Measurements from ENCODE around the gene PDGFD.

Gene PDGFD

DNA sequence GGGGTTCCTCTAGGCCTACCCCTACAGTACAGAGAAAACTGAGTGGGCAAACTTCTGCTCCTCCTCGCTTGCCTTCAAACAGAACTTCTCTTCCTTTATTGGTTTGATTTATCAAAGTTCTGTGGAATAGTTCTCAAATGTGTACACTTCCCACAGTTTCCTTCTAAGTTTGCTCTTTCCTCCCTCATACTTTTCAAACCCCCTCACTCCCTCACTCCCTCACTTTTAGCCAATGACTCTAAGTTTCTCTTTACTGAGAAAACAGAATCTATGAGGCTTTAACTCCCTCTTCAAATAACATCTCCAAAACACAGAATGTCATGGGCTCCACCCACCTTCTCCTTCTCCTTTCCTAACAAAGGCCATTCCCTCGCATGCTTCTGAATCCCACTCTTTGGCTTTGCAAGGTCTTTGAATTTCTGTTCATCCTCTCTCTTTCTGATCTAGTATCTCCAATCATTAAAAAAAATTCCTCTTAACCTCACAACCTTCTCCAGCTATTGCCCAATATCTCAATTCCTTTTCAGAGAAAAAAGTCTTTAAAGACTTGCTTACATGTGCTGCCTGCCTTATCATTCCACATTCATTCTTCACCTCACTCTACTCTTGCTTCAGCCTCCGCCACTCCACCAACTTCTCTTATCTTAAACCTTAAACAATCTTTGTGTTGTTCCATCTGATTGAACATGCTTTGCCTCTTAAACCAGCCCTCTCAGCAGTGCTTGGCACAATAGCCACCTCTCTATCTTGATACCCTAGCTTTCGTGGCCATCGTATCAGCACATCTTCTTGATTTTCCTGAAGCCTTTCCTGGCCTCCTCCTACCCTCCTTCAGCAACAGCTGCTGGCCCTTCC is 70.3 kb downstream of the PDGFD start:
- DNase-seq: no peak
- no peak overlapping the region for H3K27ac Mint-ChIP-seq

DNA sequence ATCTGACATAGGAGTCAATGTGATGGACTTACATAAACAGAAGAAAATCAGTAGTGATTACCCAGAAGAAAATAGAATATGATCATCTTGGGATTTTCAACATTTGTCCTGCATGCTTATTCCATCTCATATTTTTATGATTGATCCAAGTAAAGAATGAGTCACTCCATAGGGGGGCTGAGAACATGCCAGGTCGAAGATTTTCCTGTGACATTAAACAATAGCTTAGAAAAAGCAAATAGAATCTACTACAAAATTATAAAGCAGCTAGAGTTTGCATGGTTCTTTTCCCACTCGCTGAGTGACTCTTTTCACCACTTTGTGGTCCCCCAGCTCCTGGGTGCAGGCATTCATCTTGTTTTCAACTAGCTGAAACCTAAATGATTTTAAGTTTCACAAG is 71.2 kb downstream of the PDGFD start:
- DNase-seq (no peak), ATAC-seq (no peak)
- Mint-ChIP-seq H3K9me3 (no peaks in the 10 kb centered on the region), H3K27ac (no peak overlapping the region), H3K27me3 (no peaks in the 10 kb centered on the region), H3K4me3 (no peak overlapping the region), H3K4me1 (no peaks in the 10 kb centered on the region), H3K36me3 (ENCODE audit: low read depth) (no peaks in the 10 kb centered on the region)

More for the DNA sequence above, 70.3 kb downstream of the PDGFD start:
- no peaks in the 10 kb centered on the region for H3K36me3 Mint-ChIP-seq (ENCODE audit: low read depth)
- no peak for ATAC-seq
- no peaks in the 10 kb centered on the region for H3K4me1 Mint-ChIP-seq
- H3K9me3 Mint-ChIP-seq: no peaks in the 10 kb centered on the region
- H3K27me3 Mint-ChIP-seq: no peaks in the 10 kb centered on the region
- H3K4me3 Mint-ChIP-seq: no peak overlapping the region

DNA sequence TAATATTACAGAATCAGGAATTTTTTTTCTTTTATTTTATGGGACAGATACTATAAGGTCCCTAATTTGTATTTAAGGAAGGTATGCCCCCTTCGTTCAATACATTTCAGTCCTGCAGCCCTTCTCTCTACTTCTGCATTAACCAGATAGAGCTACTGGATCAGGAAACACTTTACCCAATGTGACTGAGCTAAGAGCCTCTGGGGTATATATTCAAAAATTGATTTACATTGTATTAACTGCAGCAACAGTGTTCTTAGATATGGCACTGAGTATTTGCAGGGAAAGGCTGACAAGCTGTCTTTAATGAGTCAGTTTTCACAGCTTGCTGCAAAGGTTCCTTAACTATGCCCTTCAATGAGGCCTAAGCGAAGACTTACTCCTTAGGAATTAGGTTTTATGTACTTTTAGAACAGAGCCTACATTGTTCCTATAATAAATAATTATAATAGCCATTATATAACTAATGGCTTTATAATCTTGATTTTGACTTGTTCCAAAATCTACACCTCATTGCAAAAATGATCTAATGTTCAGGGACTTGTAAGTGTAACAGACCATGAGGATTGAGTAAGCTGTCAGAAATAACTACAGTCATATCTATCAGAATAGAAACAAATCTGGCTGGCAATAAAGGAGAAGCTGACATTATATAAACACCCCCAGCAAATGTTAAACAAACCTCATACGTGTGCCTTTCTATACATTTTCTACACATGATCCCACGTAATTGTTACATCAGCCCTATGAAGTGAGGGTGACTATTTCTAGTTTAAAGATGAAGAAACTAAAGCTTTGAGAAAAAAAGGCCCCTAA is 72.5 kb downstream of the PDGFD start:
- no peak for DNase-seq
- no peaks in the 10 kb centered on the region for H3K27me3 Mint-ChIP-seq
- no peaks in the 10 kb centered on the region for H3K4me1 Mint-ChIP-seq
- no peak overlapping the region for H3K27ac Mint-ChIP-seq
- ATAC-seq: no peak
- no peak overlapping the region for H3K4me3 Mint-ChIP-seq
- H3K36me3 Mint-ChIP-seq (ENCODE audit: low read depth): no peaks in the 10 kb centered on the region
- H3K9me3 Mint-ChIP-seq: no peaks in the 10 kb centered on the region

DNA sequence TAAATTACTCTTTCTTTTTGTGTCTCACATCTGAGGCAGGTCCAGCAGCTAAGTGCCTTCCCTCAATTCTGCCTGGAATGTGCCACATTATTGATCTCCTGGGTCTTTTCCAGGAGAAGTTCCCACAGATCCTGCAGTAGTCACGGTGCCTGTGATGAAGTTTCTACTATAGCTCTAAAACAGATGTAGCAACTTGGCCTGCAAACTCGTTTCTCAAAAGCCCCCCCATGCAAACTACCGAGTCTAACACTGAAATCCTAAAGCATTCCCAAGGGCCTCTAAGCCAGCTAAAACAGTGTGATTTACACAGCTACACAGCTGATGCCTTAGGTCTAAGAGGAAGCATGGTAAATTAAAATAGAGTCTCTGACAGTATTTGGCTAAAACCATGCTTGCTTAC is 73.2 kb downstream of the PDGFD start:
- no peak for ATAC-seq
- Mint-ChIP-seq H3K4me3 (no peak overlapping the region), H3K4me1 (no peaks in the 10 kb centered on the region), H3K9me3 (no peaks in the 10 kb centered on the region), H3K27me3 (no peaks in the 10 kb centered on the region), H3K36me3 (ENCODE audit: low read depth) (no peaks in the 10 kb centered on the region), H3K27ac (no peak overlapping the region)
- no peak for DNase-seq

DNA sequence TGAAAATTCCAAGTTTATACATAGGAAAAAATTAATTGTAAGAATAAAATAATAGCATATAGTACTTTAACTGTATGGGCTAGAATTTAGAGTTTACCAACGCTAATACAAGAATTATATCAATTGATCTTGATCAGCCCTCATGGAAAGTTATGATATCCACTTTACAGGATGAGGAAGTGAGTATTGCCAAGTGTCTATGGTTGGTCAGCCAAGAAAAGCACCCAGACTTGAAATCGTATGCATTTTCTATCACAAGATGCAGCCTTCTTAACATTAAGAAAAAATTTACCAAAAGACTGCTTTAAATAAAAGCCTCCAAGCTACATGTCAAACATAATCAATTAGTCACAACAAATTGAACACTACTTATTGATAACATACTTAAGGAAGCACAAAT is 74.5 kb downstream of the PDGFD start:
- Mint-ChIP-seq H3K9me3 (no peaks in the 10 kb centered on the region), H3K4me3 (no peak overlapping the region), H3K27me3 (no peaks in the 10 kb centered on the region), H3K27ac (no peak overlapping the region), H3K36me3 (ENCODE audit: low read depth) (no peaks in the 10 kb centered on the region), H3K4me1 (no peaks in the 10 kb centered on the region)
- no peak for DNase-seq
- ATAC-seq: no peak

DNA sequence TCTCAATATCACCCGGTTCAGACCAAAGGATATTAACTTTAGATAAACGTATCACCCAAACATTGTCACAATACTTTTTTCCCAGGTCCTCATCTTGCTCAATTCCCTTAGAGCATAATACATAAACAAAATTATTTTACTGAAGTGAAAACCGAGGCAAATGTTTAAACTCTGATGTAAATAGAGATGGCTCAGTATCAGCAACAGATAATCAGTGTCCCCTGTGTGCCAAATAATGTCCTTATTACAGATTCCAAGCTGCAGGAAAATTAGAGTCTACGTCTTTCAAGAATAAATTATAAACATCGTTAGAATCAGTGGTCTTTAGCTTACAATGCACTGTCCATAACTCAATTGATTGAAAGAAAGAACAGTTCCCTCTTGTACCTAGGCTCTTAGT is 77.3 kb downstream of the PDGFD start:
- H3K4me1 Mint-ChIP-seq: no peaks in the 10 kb centered on the region
- no peak overlapping the region for H3K27ac Mint-ChIP-seq
- no peak for DNase-seq
- ATAC-seq: no peak
- H3K9me3 Mint-ChIP-seq: no peaks in the 10 kb centered on the region
- no peaks in the 10 kb centered on the region for H3K36me3 Mint-ChIP-seq (ENCODE audit: low read depth)
- H3K27me3 Mint-ChIP-seq: no peaks in the 10 kb centered on the region
- H3K4me3 Mint-ChIP-seq: no peak overlapping the region

DNA sequence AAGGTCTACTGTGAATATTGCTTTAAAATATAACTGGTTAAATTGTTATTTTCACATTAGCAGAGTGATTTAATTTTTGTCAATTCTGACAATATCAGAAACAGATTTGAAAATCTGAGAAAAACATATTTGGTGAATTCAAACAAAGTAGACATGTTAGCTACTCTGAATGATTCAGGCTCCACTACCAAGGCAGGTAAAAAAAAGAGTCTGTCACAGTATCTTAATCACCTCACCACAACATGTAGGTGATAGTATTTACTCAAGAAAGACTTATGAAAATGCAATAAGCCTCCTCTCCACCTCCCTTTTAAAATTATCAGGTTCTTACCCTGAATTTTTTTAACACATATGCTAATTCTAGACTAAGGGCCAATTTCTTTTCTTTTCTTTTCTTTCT is 85.0 kb downstream of the PDGFD start:
- DNase-seq: no peak

DNA sequence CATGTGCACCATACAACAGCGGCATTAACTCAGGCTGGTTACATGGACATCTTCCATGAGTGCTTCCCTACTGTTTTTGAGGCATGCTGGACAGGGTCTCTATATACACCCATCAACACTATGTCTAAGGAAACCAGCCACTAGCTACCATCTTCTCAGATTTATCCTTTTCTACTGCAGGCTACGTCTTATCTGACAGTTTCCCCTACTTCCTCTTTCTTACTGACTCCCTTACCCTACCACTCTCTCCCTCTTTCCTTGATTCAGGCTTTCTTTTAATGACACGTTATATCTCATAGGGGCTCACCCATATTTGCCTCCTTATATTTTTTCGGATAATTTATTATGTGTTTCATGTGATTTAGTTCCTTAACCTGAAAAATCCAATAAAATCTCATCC is 85.7 kb downstream of the PDGFD start:
- Mint-ChIP-seq H3K36me3 (ENCODE audit: low read depth) (no peaks in the 10 kb centered on the region), H3K4me1 (no peaks in the 10 kb centered on the region), H3K4me3 (no peak overlapping the region), H3K9me3 (no peaks in the 10 kb centered on the region), H3K27ac (no peak overlapping the region), H3K27me3 (no peaks in the 10 kb centered on the region)
- no peak for ATAC-seq
- no peak for DNase-seq

More for the DNA sequence above, 85.0 kb downstream of the PDGFD start:
- no peaks in the 10 kb centered on the region for H3K27me3 Mint-ChIP-seq
- H3K9me3 Mint-ChIP-seq: no peaks in the 10 kb centered on the region
- no peaks in the 10 kb centered on the region for H3K36me3 Mint-ChIP-seq (ENCODE audit: low read depth)
- no peaks in the 10 kb centered on the region for H3K4me1 Mint-ChIP-seq
- H3K4me3 Mint-ChIP-seq: no peak overlapping the region
- no peak overlapping the region for H3K27ac Mint-ChIP-seq
- no peak for ATAC-seq

DNA sequence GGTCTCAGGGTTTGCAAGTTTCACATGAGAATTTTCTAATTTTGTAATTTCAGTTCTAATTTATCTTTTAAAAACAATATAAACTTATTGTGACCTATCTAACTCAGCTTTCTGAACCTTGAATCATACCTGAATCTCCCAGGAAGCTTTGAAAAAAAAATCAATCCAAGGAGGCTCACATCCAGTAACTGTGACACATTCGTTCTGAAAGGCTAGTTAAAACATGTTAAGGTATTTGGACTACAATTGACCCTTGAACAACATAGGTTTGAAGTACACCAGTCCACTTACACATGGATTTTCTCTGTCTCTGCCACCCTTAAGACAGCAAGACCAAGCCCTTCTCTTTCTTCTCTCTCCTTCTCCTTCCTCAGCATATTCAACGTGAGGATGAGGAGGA is 87.5 kb downstream of the PDGFD start:
- H3K36me3 Mint-ChIP-seq (ENCODE audit: low read depth): no peaks in the 10 kb centered on the region
- H3K9me3 Mint-ChIP-seq: no peaks in the 10 kb centered on the region
- no peak overlapping the region for H3K4me3 Mint-ChIP-seq
- ATAC-seq: no peak
- H3K27me3 Mint-ChIP-seq: no peaks in the 10 kb centered on the region
- no peaks in the 10 kb centered on the region for H3K4me1 Mint-ChIP-seq
- no peak for DNase-seq
- H3K27ac Mint-ChIP-seq: no peak overlapping the region

DNA sequence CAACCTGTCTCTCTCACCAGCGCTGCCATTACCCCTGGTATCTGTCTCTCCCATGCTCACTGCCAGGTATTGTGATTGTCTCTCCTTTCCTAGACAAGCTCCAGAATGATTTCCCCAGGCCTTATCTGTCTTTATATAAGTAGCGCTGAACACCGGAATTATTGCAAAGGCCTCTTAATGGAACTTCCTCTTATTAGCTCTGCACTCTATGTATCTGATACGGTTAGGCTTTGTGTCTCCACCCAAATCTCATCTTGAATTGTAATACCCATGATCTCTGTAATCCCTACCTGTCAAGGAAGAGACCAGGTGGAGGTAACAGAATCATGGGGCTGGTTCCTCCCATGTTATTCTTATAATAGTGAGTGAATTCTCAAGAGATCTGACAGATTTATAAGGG is 88.2 kb downstream of the PDGFD start:
- Mint-ChIP-seq H3K9me3 (no peaks in the 10 kb centered on the region), H3K4me3 (no peak overlapping the region), H3K4me1 (no peaks in the 10 kb centered on the region), H3K27me3 (no peaks in the 10 kb centered on the region), H3K36me3 (ENCODE audit: low read depth) (no peaks in the 10 kb centered on the region), H3K27ac (no peak overlapping the region)
- DNase-seq (no peak), ATAC-seq (no peak)

DNA sequence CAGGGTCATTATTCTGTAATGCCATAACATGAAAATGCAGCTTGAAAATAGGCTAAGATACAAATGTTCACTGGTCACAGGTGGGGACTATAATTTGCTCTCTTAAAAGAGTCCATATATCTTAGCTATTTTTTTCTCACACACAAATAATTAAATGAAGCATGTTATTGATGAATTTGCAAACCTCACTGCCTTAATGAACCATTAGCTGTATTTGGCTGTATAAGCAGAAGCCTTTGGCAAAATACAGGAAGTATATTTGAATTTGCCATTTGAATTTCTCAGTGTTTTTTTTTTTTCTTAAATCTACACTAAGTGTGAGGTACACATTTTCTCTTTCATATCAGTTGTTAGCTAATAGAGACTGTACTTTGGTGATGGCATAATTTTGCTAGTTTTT is 88.9 kb downstream of the PDGFD start:
- ATAC-seq (no peak), DNase-seq (no peak)
- H3K27me3 Mint-ChIP-seq: no peaks in the 10 kb centered on the region

DNA sequence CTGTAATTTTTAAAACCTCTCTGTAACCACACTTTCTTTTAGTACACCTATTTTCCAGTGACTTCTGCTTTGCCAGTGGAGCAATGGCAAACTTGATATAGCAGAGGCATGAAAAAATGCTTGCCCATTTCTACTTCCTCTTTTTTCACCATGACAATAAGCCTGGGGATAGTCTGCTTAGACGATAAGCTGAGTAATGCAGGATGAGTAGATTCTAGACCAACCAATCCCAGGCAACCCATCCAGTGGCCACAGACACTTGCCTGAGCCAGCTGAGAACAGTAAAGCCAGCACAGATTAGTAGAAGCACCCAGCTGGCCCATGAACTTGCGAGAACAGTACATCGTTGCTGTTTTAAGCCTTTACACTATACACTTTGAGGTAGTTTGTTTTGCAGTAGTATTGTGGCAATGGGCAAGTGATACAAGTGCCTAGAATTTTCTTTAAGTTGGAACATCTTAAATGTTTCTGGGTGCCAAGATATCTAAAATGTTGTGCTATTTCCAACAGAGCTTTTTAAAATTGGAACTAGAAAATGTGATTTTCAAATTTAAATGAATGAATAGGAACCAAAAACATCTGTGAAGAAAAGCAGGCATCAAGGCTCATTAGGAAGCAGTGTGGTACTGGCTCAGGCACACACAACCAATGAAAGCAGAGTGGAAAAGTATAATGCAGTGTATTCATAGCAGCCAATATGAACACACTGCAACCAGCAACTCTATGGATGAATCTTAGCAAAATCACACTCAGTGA is 89.8 kb downstream of the PDGFD start:
- ATAC-seq (peak; percentile 24), DNase-seq (no peak)
- no peaks in the 10 kb centered on the region for H3K36me3 Mint-ChIP-seq (ENCODE audit: low read depth)
- H3K9me3 Mint-ChIP-seq: no peaks in the 10 kb centered on the region
- H3K27me3 Mint-ChIP-seq: no peaks in the 10 kb centered on the region
- no peak overlapping the region for H3K27ac Mint-ChIP-seq
- H3K4me1 Mint-ChIP-seq: no peaks in the 10 kb centered on the region
- H3K4me3 Mint-ChIP-seq: no peak overlapping the region

More for the DNA sequence above, 88.9 kb downstream of the PDGFD start:
- Mint-ChIP-seq H3K27ac (no peak overlapping the region), H3K36me3 (ENCODE audit: low read depth) (no peaks in the 10 kb centered on the region), H3K9me3 (no peaks in the 10 kb centered on the region), H3K4me3 (no peak overlapping the region), H3K4me1 (no peaks in the 10 kb centered on the region)

DNA sequence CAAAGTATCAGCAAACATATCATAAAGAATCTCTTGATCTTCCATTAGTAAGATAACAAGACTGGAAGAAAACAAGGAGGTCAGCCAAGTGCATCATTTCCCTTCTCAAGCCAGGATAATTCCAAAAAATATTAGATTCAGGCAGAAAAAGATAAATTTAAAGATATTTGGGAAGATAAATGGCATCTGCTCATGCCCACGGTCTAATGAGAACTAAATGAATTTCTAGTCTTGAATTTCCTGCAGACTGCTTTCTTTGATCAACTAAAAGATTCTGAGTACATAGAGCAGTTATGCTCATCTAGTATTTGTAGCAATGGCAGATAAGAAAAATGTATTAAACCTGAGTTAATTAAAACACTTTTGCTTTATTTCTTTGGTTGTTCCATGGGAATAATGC is 96.4 kb downstream of the PDGFD start:
- no peaks in the 10 kb centered on the region for H3K36me3 Mint-ChIP-seq (ENCODE audit: low read depth)
- no peaks in the 10 kb centered on the region for H3K4me1 Mint-ChIP-seq
- no peak for DNase-seq
- no peak for ATAC-seq
- H3K27ac Mint-ChIP-seq: no peak overlapping the region
- H3K9me3 Mint-ChIP-seq: no peaks in the 10 kb centered on the region
- no peak overlapping the region for H3K4me3 Mint-ChIP-seq
- no peaks in the 10 kb centered on the region for H3K27me3 Mint-ChIP-seq

DNA sequence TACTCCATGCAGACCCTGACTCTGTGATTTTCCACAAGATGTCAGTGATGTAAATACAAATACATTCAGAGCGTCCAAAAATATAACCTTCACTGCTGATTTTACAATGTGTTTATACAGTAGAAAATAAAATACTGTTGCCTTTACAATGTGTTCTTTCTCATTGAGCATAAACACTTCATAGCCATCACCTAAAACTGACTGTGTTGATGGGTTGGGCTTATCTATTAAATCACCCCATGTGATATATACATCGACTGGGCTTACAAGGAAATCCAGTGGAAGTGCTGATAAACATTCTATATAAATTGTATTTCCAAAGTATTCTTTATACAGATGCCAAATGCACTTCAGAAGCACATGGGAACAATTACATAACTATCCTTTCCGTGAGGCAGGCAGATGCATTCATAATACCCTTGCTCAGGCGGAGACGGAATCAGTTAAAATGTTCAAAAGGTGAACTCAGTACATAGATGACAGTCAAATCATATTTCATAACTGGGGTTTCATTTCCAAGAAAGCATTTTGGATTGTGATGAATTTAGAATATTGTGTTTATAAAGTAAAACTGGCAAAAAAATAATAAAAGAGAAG is 99.8 kb downstream of the PDGFD start:
- Mint-ChIP-seq H3K27me3 (no peaks in the 10 kb centered on the region), H3K36me3 (ENCODE audit: low read depth) (no peaks in the 10 kb centered on the region), H3K4me3 (no peak overlapping the region), H3K4me1 (no peaks in the 10 kb centered on the region), H3K27ac (no peak overlapping the region), H3K9me3 (no peaks in the 10 kb centered on the region)
- no peak for ATAC-seq
- no peak for DNase-seq

All from activated naive CD8-positive, alpha-beta T cell treated with anti-CD3 and anti-CD28 coated beads, Interleukin-2, amount 50 U/mL, for 24 hours (primary cell).